ENCODE data around the gene GIPC1.
"Not testable (repeated sequence)": the region's sequence is repeated elsewhere in the genome, so short reads cannot be mapped to it uniquely, and the experiment has no call there.

Gene GIPC1

GRCh38 chr19:14496029-14496833 is at the start of gene GIPC1:
Gene GIPC1 (minus strand): TSS chr19:14496127. CDS start chr19:14482976, 13,151 bp downstream.
- peak; percentile 98 for DNase-seq

- no peak for DNase-seq
Measured at GRCh38 chr19:14545716-14546082, 49.8 kb upstream of the GIPC1 start.

GRCh38 chr19:14544977-14545715 is 49.2 kb upstream of the GIPC1 start:
- peak; percentile 77 for DNase-seq

- DNase-seq, result no peak
Measured at GRCh38 chr19:14544047-14544446, 48.1 kb upstream of the GIPC1 start.

- no peak for DNase-seq
Measured at GRCh38 chr19:14542711-14543328, 46.9 kb upstream of the GIPC1 start.

GRCh38 chr19:14541979-14542378 is 46.1 kb upstream of the GIPC1 start:
- not testable (repeated sequence) for DNase-seq

- DNase-seq, result no peak
Measured at GRCh38 chr19:14540741-14541525, 45.0 kb upstream of the GIPC1 start.

GRCh38 chr19:14536926-14537692 is 41.2 kb upstream of the GIPC1 start:
- DNase-seq, result no peak

- DNase-seq, result no peak
Measured at GRCh38 chr19:14533450-14533849, 37.5 kb upstream of the GIPC1 start.

- DNase-seq, result no peak
Measured at GRCh38 chr19:14530506-14530905, 34.6 kb upstream of the GIPC1 start.

- no peak for DNase-seq
Measured at GRCh38 chr19:14530005-14530348, 34.0 kb upstream of the GIPC1 start.

GRCh38 chr19:14529254-14530004 is 33.5 kb upstream of the GIPC1 start, which contains the start of gene TECR:
Gene TECR (plus strand): TSS chr19:14529594. CDS start chr19:14529697, 103 bp downstream.
- peak; percentile 97 for DNase-seq

GRCh38 chr19:14528419-14529253 is 32.7 kb upstream of the GIPC1 start:
- DNase-seq, result no peak

- no peak for DNase-seq
Measured at GRCh38 chr19:14526423-14526822, 30.5 kb upstream of the GIPC1 start.

GRCh38 chr19:14525729-14526128 is 29.8 kb upstream of the GIPC1 start:
- DNase-seq, result no peak

GRCh38 chr19:14520543-14520942 is 24.6 kb upstream of the GIPC1 start:
- no peak for DNase-seq

GRCh38 chr19:14519860-14520407 is 24.0 kb upstream of the GIPC1 start:
- DNase-seq, result no peak

GRCh38 chr19:14519245-14519859 is 23.4 kb upstream of the GIPC1 start:
- no peak for DNase-seq

GRCh38 chr19:14517840-14518505 is 22.0 kb upstream of the GIPC1 start, which contains the start of gene DNAJB1:
Gene DNAJB1 (minus strand): TSS chr19:14518397. CDS start chr19:14518349, 48 bp downstream.
- peak; percentile 41 for DNase-seq

Data from NCI-H510A (cell line).